BJ (cell line): Measurements from ENCODE around the gene SAP25. TPM values are rescaled to one million over a fixed set of nuclear protein-coding genes. Genes with fewer than 3 reads are reported as not detected.

Experiments
- CTCF ChIA-PET: fragments of 350-600 bp; formaldehyde crosslinking; extraction: SDS; loops from one replicate; lab custom pipeline; 2021; ENCODE audit warnings: antibody characterized with exemption, inconsistent platforms; lab: Yijun Ruan, JAX
- POLR2A ChIA-PET: fragments of 300-600 bp; sonication (Branson Sonifier 250); formaldehyde crosslinking; extraction: SDS; loops from one replicate; lab custom pipeline; 2021; ENCODE audit warnings: antibody characterized with exemption; lab: Charles Lee
- DNase-seq: peaks from one replicate; pipeline ENCODE4 v3.0.0-alpha.2; 2011; ENCODE audit warnings: low read depth
- H3K27me3 ChIP-seq: 2 replicates; pipeline ENCODE4 v1.6.0; 2011; ENCODE audit warnings: low read length; ENCODE audit not compliant: control insufficient read depth, insufficient read depth
- H3K36me3 ChIP-seq: 2 replicates; pipeline ENCODE4 v1.5.1; 2011; ENCODE audit warnings: low read length; ENCODE audit not compliant: control insufficient read depth, insufficient read depth
- H3K4me3 ChIP-seq: 2 replicates; pipeline ENCODE4 v1.5.1; 2011; ENCODE audit warnings: low read depth, mild to moderate bottlenecking, control low read depth, low read length
- CTCF ChIP-seq: IDR thresholded peaks from 2 replicates; pipeline ENCODE4 v1.5.1; 2011; ENCODE audit warnings: low read depth, mild to moderate bottlenecking, control low read depth, inconsistent platforms, low read length, moderate library complexity; ENCODE audit not compliant: insufficient read depth
- polyA plus RNA-seq: library from polyadenylated mRNA; depleted of rRNA; stranded (reverse); fragments of >200 nt; gene quantifications from 2 replicates; pipeline ENCODE4 v1.2.3, GENCODE V29; 2011

SAP25 gene
- polyA plus RNA-seq, 1 experiment, result 0.34 TPM

- H3K4me3 ChIP-seq, result no peak overlapping the region
- no peaks in the 10 kb centered on the region for H3K27me3 ChIP-seq
- CTCF ChIA-PET, result interaction anchor here (0.8 to 1.9 kb wide), 10 partner anchors 11 to 119 kb away, joined by 3 to 8 read pairs (median 3); partner anchors contain the start of genes MOSPD3 and POP7
- H3K36me3 ChIP-seq, result no peaks in the 10 kb centered on the region
- POLR2A ChIA-PET, result no interaction called here
- TF ChIP-seq CTCF, result peak; percentile 42; the same call in 1 of the 2 replicates
- DNase-seq, result no peak
Measured at GRCh38 chr7:100588438-100588837, 14.7 kb upstream of the SAP25 start.

GRCh38 chr7:100586266-100587025, 12.7 kb upstream of the SAP25 start, which contains the start of gene FBXO24:
Gene FBXO24, plus strand, starts transcription at chr7:100586328. Its CDS starts 298 bp downstream, at chr7:100586626.
- H3K4me3 ChIP-seq, result peak within 1 kb of the TSS; percentile 98
- ChIA-PET CTCF (interaction anchor here (0.7 to 6.0 kb wide), 13 partner anchors 9 to 266 kb away, joined by 3 to 42 read pairs (median 5); partner anchors contain the start of genes GIGYF1, PCOLCE and SLC12A9), POLR2A (interaction anchor here (0.5 to 1.3 kb wide), 5 partner anchors 15 to 243 kb away, joined by 3 to 8 read pairs (median 3); partner anchors contain the start of genes PCOLCE and ZCWPW1)
- DNase-seq, result peak; percentile 99
- no peaks in the 10 kb centered on the region for H3K27me3 ChIP-seq
- H3K36me3 ChIP-seq, result peaks cover 7% of the 10 kb centered on the region
- TF ChIP-seq CTCF, result no peak

GRCh38 chr7:100585511-100586265, 12.0 kb upstream of the SAP25 start, which contains the start of gene LRCH4:
Gene LRCH4, minus strand, starts transcription at chr7:100586129. Its CDS starts 29 bp downstream, at chr7:100586100.
- H3K4me3 ChIP-seq, result peak within 1 kb of the TSS; percentile 98
- no peak for DNase-seq
- H3K27me3 ChIP-seq, result no peaks in the 10 kb centered on the region
- H3K36me3 ChIP-seq, result peaks cover 11% of the 10 kb centered on the region
- CTCF ChIA-PET, result interaction anchor here (1.0 to 6.0 kb wide), 13 partner anchors 10 to 125 kb away, joined by 3 to 42 read pairs (median 5); partner anchors contain the start of genes GIGYF1 and PCOLCE
- POLR2A ChIA-PET, result interaction anchor here (0.5 to 1.8 kb wide), 6 partner anchors 15 to 157 kb away, joined by 3 to 8 read pairs (median 3); partner anchors contain the start of genes MOSPD3, PCOLCE and ZCWPW1
- no peak for TF ChIP-seq CTCF

GRCh38 chr7:100584683-100585510, 11.2 kb upstream of the SAP25 start:
- no peak for TF ChIP-seq CTCF

More at GRCh38 chr7:100584683-100585510, 11.2 kb upstream of the SAP25 start:
- CTCF ChIA-PET, result interaction anchor here (0.6 to 6.0 kb wide), 10 partner anchors 10 to 124 kb away, joined by 3 to 42 read pairs (median 4); partner anchors contain the start of genes GIGYF1 and PCOLCE
- Histone ChIP-seq H3K27me3 (no peaks in the 10 kb centered on the region), H3K4me3 (peak overlapping the region; percentile 98), H3K36me3 (peaks cover 15% of the 10 kb centered on the region)
- no peak for DNase-seq
- POLR2A ChIA-PET, result interaction anchor here (0.6 to 1.8 kb wide), 3 partner anchors 16 to 28 kb away, joined by 3 to 7 read pairs (median 3); partner anchors contain the start of genes MOSPD3 and PCOLCE
